ENCODE results near the gene TMEM92. TPM values are rescaled to one million over a fixed set of nuclear protein-coding genes. Genes with fewer than 3 reads are reported as not detected.

The TMEM92 gene
- total and polyA plus RNA-seq, 10 of the 15 experiments (the other 5 are each of a cell fraction or from before 2014, with no cell fraction given) = 0.11 to 1.2 (median 0.32) TPM

GRCh38 chr17:50283246-50283645 lies 9.0 kb downstream of the TMEM92 start (continued):
- no peak for TF ChIP-seq PKNOX1 (IDR thresholded peaks at IDR 0.05)
- TF ChIP-seq SREBF1 (IDR thresholded peaks at IDR 0.05; ENCODE audit: low read length) = no peak
- TF ChIP-seq SMAD1 (IDR thresholded peaks at IDR 0.05; ENCODE audit: low read depth, partially characterized antibody) = no peak
- TF ChIP-seq USF1 (IDR thresholded peaks at IDR 0.05; ENCODE audit: borderline replicate concordance, extremely low read length, insufficient read depth, low read depth, low read length) = no peak
- peak; percentile 70 for TF ChIP-seq CREM (IDR thresholded peaks at IDR 0.05; ENCODE audit: low read depth)
- TF ChIP-seq LARP7 (IDR thresholded peaks at IDR 0.05) = no peak
- no peak for TF ChIP-seq RFX5 (IDR thresholded peaks at IDR 0.05; ENCODE audit: low read depth, low read length)
- TF ChIP-seq CUX1 (IDR thresholded peaks at IDR 0.05; ENCODE audit: insufficient replicate concordance, low read depth, low read length) = no peak
- TF ChIP-seq SMC3 (IDR thresholded peaks at IDR 0.05; ENCODE audit: borderline replicate concordance, low read length) = no peak
- TF ChIP-seq IRF5 (IDR thresholded peaks at IDR 0.05; ENCODE audit: borderline replicate concordance) = no peak
- no peak for TF ChIP-seq ATF3 (IDR thresholded peaks at IDR 0.05; ENCODE audit: borderline replicate concordance, extremely low read depth, low read depth, low read length)
- no peak for TF ChIP-seq NFYA (IDR thresholded peaks at IDR 0.05; ENCODE audit: borderline replicate concordance, low read depth, low read length)
- peak; percentile 82 to 92 for TF ChIP-seq IKZF2 (IDR thresholded peaks at IDR 0.05)
- no peak for TF ChIP-seq ZBTB11 (CRISPR knock-in tag; IDR thresholded peaks at IDR 0.05)
- peak; percentile 61 for TF ChIP-seq ATF2 (IDR thresholded peaks at IDR 0.05; ENCODE audit: low read length)

Data from GM12878 (cell line).